HepG2 (cell line): ENCODE data around the gene ZFX. TPM values are rescaled to one million over a fixed set of nuclear protein-coding genes. Genes with fewer than 3 reads are reported as not detected.

Experiments used
- CBX2 ChIP-seq, 2 experiments: fragments of 200-600 bp in 1 of 2; sonication (generic); formaldehyde crosslinking in 1 of 2; IDR thresholded peaks; 2 replicates each; pipeline versions ENCODE4 v1.7.0 to v1.8.1; 2018 to 2022; ENCODE audit warnings: low read depth in 2 of 2, low read length in 1 of 2, mild to moderate bottlenecking in 1 of 2, missing genetic modification reagents in 1 of 2
- CSRNP1 ChIP-seq: sonication (generic); formaldehyde crosslinking; IDR thresholded peaks from 2 replicates; pipeline ENCODE4 v1.8.1; 2023; ENCODE audit warnings: mild to moderate bottlenecking, missing genetic modification reagents
- EHMT2 ChIP-seq: fragments of 200-600 bp; sonication (generic); IDR thresholded peaks from 2 replicates; pipeline ENCODE4 v1.7.0; 2017; ENCODE audit warnings: antibody characterized with exemption, low read depth, low read length, borderline replicate concordance
- GATAD2A ChIP-seq: IDR thresholded peaks from 2 replicates; pipeline ENCODE4 v1.6.1; 2016
- KAT7 ChIP-seq: IDR thresholded peaks from 2 replicates; pipeline ENCODE4 v1.6.1; 2018; ENCODE audit warnings: borderline replicate concordance, missing compliant biosample characterization
- KMT2B ChIP-seq: IDR thresholded peaks from 2 replicates; pipeline ENCODE4 v1.6.1; 2016; ENCODE audit warnings: missing genetic modification reagents, missing compliant biosample characterization
- NPAS2 ChIP-seq: sonication (generic); formaldehyde crosslinking; IDR thresholded peaks from 2 replicates; pipeline ENCODE4 v1.8.0; 2022; ENCODE audit warnings: mild to moderate bottlenecking, missing genetic modification reagents, borderline replicate concordance
- PAXIP1 ChIP-seq: sonication (generic); formaldehyde crosslinking; conservative IDR thresholded peaks from 2 replicates; pipeline ENCODE4 v1.4.0; 2020; ENCODE audit warnings: mild to moderate bottlenecking, missing genetic modification reagents, moderate library complexity
- RBAK ChIP-seq: sonication (generic); formaldehyde crosslinking; IDR thresholded peaks from 2 replicates; pipeline ENCODE4 v1.5.1; 2020; ENCODE audit warnings: mild to moderate bottlenecking, missing genetic modification reagents
- SOX5 ChIP-seq: IDR thresholded peaks from 2 replicates; pipeline ENCODE4 v1.6.1; 2016; ENCODE audit warnings: borderline replicate concordance
- SP5 ChIP-seq: IDR thresholded peaks from 2 replicates; pipeline ENCODE4 v1.6.1; 2016; ENCODE audit warnings: low read depth, borderline replicate concordance
- TCF7L2 ChIP-seq: IDR thresholded peaks from 2 replicates; pipeline ENCODE4 v1.6.1; 2011; ENCODE audit warnings: mild to moderate bottlenecking, low read depth, low read length, moderate library complexity
- THRA ChIP-seq: sonication (generic); formaldehyde crosslinking; IDR thresholded peaks from 2 replicates; pipeline ENCODE4 v1.4.0; 2020; ENCODE audit warnings: missing genetic modification reagents, borderline replicate concordance
- ZNF326 ChIP-seq: sonication (generic); formaldehyde crosslinking; IDR thresholded peaks from 2 replicates; pipeline ENCODE4 v1.4.0; 2020; ENCODE audit warnings: missing genetic modification reagents, borderline replicate concordance
- ZNF782 ChIP-seq: sonication (generic); formaldehyde crosslinking; IDR thresholded peaks from 2 replicates; pipeline ENCODE4 v1.4.0; 2020; ENCODE audit warnings: missing genetic modification reagents, mild to moderate bottlenecking, borderline replicate concordance
- polyA plus RNA-seq, 8 experiments: library from polyadenylated mRNA; depleted of rRNA in 3 of 8; stranded (reverse) in 7 of 8; unstranded in 1 of 8; fragments of >200 nt; fragmentation: Illumina TruSeq in 4 of 8; extraction: Trizol in 4 of 8; gene quantifications; 2 replicates each; pipeline versions ENCODE4 v1.2.1 to v1.2.3, GENCODE V29; 2011 to 2016; ENCODE audit warnings: low read depth in 4 of 8, missing spikeins in 1 of 8, mixed read lengths in 1 of 8; ENCODE audit not compliant: insufficient read depth in 1 of 8
- total RNA-seq, 5 experiments: library from RNA; depleted of rRNA; stranded (reverse); fragments of >200 nt; fragmentation: Illumina TruSeq; extraction: Trizol; gene quantifications; 2 replicates each; pipeline ENCODE4 v1.2.3, GENCODE V29; 2016; ENCODE audit warnings: low read depth in 1 of 5

ZFX gene
- total and polyA plus RNA-seq, 2 of the 13 experiments (the other 11 are each of a cell fraction or from before 2014, with no cell fraction given), result 13.8 to 37.3 TPM

- peak; percentile 86 for TF ChIP-seq PAXIP1 (CRISPR knock-in tag)
- no peak for TF ChIP-seq EHMT2
- no peak for TF ChIP-seq KAT7 (CRISPR knock-in tag)
- TF ChIP-seq NPAS2 (CRISPR knock-in tag), result no peak
- TF ChIP-seq SP5, result peak; percentile 66
- TF ChIP-seq THRA (CRISPR knock-in tag), result no peak
- no peak for TF ChIP-seq ZNF326 (CRISPR knock-in tag)
- peak; percentile 63; the same call in 1 of the 2 replicates for TF ChIP-seq GATAD2A (CRISPR knock-in tag)
- TF ChIP-seq ZNF782, result no peak
- TF ChIP-seq KMT2B (CRISPR knock-in tag), result no peak
- peak; percentile 75; the same call in 1 of the 2 replicates for TF ChIP-seq TCF7L2
- TF ChIP-seq CSRNP1, result no peak
- TF ChIP-seq CBX2 (IDR thresholded peaks at IDR 0.05; ENCODE audit: low read depth, low read length), result no peak
- TF ChIP-seq CBX2 (CRISPR knock-in tag; IDR thresholded peaks at IDR 0.05; ENCODE audit: low read depth), result no peak
- TF ChIP-seq RBAK (CRISPR knock-in tag), result no peak
- TF ChIP-seq SOX5, result peak; percentile 87
These were observed 40.0 kb downstream of the ZFX start (continued) for GRCh38 chrX:24189490-24189889.
